Psoas muscle (tissue), 8 donors: ENCODE results near the gene MTG1. TPM values are rescaled to one million over a fixed set of nuclear protein-coding genes. Genes with fewer than 3 reads are reported as not detected.

Source experiments
- ATAC-seq, 4 donors: fragments of 200-7000 bp; cut with Tn5 transposase; one replicate each; pipeline ENCODE4 v1.9.1; 2020; ENCODE audit warnings: moderate library complexity in 3 of 4, mild to moderate bottlenecking in 2 of 4
- DNase-seq, 2 donors: peaks; one replicate each; pipeline ENCODE4 v3.0.0-alpha.2; 2020
- H3K27ac ChIP-seq: fragments of 200-600 bp; one replicate; pipeline ENCODE4 v1.8.0; 2022
- H3K27me3 ChIP-seq, 3 donors: fragments of 200-600 bp in 1 of 3; one replicate each; pipeline versions ENCODE4 v1.6.1 to v1.8.0; 2013 to 2022; ENCODE audit warnings: low read length in 2 of 3, mild to moderate bottlenecking in 2 of 3, moderate library complexity in 1 of 3; ENCODE audit not compliant: insufficient read depth in 3 of 3
- H3K36me3 ChIP-seq, 2 donors: fragments of 200-600 bp in 1 of 2; one replicate each; pipeline versions ENCODE4 v1.6.1 to v1.8.0; 2013 to 2022; ENCODE audit warnings: low read depth in 1 of 2, mild to moderate bottlenecking in 1 of 2, moderate library complexity in 1 of 2; ENCODE audit not compliant: insufficient read depth in 1 of 2
- H3K4me1 ChIP-seq: fragments of 200-600 bp; one replicate; pipeline ENCODE4 v1.8.0; 2022
- H3K4me3 ChIP-seq: fragments of 200-600 bp; one replicate; pipeline ENCODE4 v1.8.0; 2022; ENCODE audit warnings: mild to moderate bottlenecking
- H3K9me3 ChIP-seq: fragments of 200-600 bp; one replicate; pipeline ENCODE4 v1.8.0; 2022
- CTCF ChIP-seq: fragments of 200-600 bp; IDR thresholded peaks from one replicate; pipeline ENCODE4 v1.8.0; 2022; ENCODE audit warnings: antibody characterized with exemption
- WGBS, 3 donors: extraction: QIAGEN DNeasy Blood & Tissue Kit; methylation state at CpG; one replicate each; pipeline versions ENCODE4 v1.1.6 to v1.1.7; 2013; 5-methylcytosine and 5-hydroxymethylcytosine counted together
- intact Hi-C, 2 donors: fragments of 100-400 bp; cut with DNase I; formaldehyde crosslinking; loops; one replicate each; pipeline versions ENCODE4 v1.11.0 to v1.14.2; 2022
- polyA plus RNA-seq, 3 donors: library from polyadenylated mRNA; stranded (reverse); fragments of 200-250 nt; gene quantifications; one replicate each; pipeline ENCODE4 v1.2.3, GENCODE V29; 2013
- total RNA-seq, 4 donors: library from RNA; stranded (reverse); fragmentation: NEBNext Ultra II Directional in 2 of 4; extraction: Animal tissue kit (Norgen Biotek cat#: 25700) in 2 of 4; gene quantifications; one replicate each; pipeline versions ENCODE4 v1.2.1 to v1.2.4, GENCODE V29; 2021 to 2023
- donor health status: healthy with polysubstance abuse.
- donor health status: DM: no; HTN: no; CAD: no; lungs with moderate emphysema.
- donor health status: Bipolar disorder and iron deficiency.
- donor health status: healthy.
- donor health status: DM: yes; HTN: yes; CAD: no.
- donor health status: DM: no; HTN: no; CAD: no.
- donor health status: DM: no; HTN: no; CAD: no.
- donor health status: DM: yes; HTN: yes; CAD: no.

Gene MTG1
- total and polyA plus RNA-seq, 7 donors = 22.7 to 67.1 (median 31.5) TPM

GRCh38 chr10:133358162-133358924, 35.6 kb upstream of the MTG1 start:
- WGBS, 3 donors = 65 to 78% (median 72%) methylated on average over 35 to 41 of the region's 41 CpGs
- intact Hi-C loops = no loop called here
- ATAC-seq (peak in 1 of 4 donors; percentile 5), DNase-seq (peak; percentile 52 to 62)
- H3K36me3 ChIP-seq = peaks cover 4 to 19% of the 10 kb centered on the region in 2 donors
- no peak overlapping the region for H3K4me3 ChIP-seq
- peaks cover 0 to 8% (median 0%) of the 10 kb centered on the region in 3 donors for H3K27me3 ChIP-seq
- no peak overlapping the region for H3K27ac ChIP-seq
- H3K4me1 ChIP-seq = peaks cover 4% of the 10 kb centered on the region
- no peak for TF ChIP-seq CTCF
- no peaks in the 10 kb centered on the region for H3K9me3 ChIP-seq

GRCh38 chr10:133358925-133359310, 35.0 kb upstream of the MTG1 start:
- H3K9me3 ChIP-seq = no peaks in the 10 kb centered on the region
- ATAC-seq (no peak), DNase-seq (peak in 1 of 2 donors; percentile 53)
- peaks cover 0 to 8% (median 0%) of the 10 kb centered on the region in 3 donors for H3K27me3 ChIP-seq
- 62 to 85% (median 68%) methylated on average over 11 of the region's 11 CpGs for WGBS, 3 donors
- H3K36me3 ChIP-seq = peaks cover 4 to 22% of the 10 kb centered on the region in 2 donors
- no peak overlapping the region for H3K4me3 ChIP-seq
- H3K27ac ChIP-seq = no peak overlapping the region
- intact Hi-C loops = no loop called here
- H3K4me1 ChIP-seq = peaks cover 4% of the 10 kb centered on the region
- TF ChIP-seq CTCF = no peak

GRCh38 chr10:133359554-133359971, 34.4 kb upstream of the MTG1 start:
- WGBS, 3 donors = 54 to 68% (median 65%) methylated on average over 6 of the region's 6 CpGs
- Histone ChIP-seq H3K4me1 (peaks cover 4% of the 10 kb centered on the region), H3K27me3 (peaks cover 0 to 8% (median 0%) of the 10 kb centered on the region in 3 donors), H3K9me3 (no peaks in the 10 kb centered on the region), H3K4me3 (no peak overlapping the region), H3K27ac (no peak overlapping the region), H3K36me3 (peaks cover 4 to 29% of the 10 kb centered on the region in 2 donors)
- ATAC-seq (no peak), DNase-seq (peak in 1 of 2 donors; percentile 28)
- intact Hi-C loops = no loop called here
- TF ChIP-seq CTCF = no peak

- no peak for DNase-seq
- intact Hi-C loops = no loop called here
- Histone ChIP-seq H3K4me3 (no peak overlapping the region), H3K4me1 (peaks cover 4% of the 10 kb centered on the region), H3K9me3 (no peaks in the 10 kb centered on the region), H3K27me3 (peaks cover 0 to 8% (median 0%) of the 10 kb centered on the region in 3 donors), H3K36me3 (peaks cover 4 to 34% of the 10 kb centered on the region in 2 donors), H3K27ac (no peak overlapping the region)
- WGBS, 3 donors = 80 to 84% (median 81%) methylated on average over 17 of the region's 17 CpGs
- no peak for TF ChIP-seq CTCF
- no peak for ATAC-seq
These were observed 33.9 kb upstream of the MTG1 start for GRCh38 chr10:133359972-133360610.
